NB4 (cell line): Measurements from ENCODE around the gene MBNL1.

Experiments used
- MYC ChIP-seq: IDR thresholded peaks from 2 replicates; pipeline ENCODE4 v1.6.1; 2011; ENCODE audit warnings: low read depth, low read length
- POLR2A ChIP-seq: IDR thresholded peaks from 2 replicates; pipeline ENCODE4 v1.6.1; 2011; ENCODE audit warnings: mild to moderate bottlenecking; ENCODE audit not compliant: insufficient read length; ENCODE audit errors: extremely low read depth
- TF ChIP-seq, protein P1 (sequence below): IDR thresholded peaks from one replicate; pipeline ENCODE4 v1.5.1; 2012; ENCODE audit warnings: low read depth, low read length
- TF ChIP-seq, protein P2 (sequence below): IDR thresholded peaks from 2 replicates; pipeline ENCODE4 v1.6.1; 2011; ENCODE audit warnings: low read depth, low read length

DNA sequence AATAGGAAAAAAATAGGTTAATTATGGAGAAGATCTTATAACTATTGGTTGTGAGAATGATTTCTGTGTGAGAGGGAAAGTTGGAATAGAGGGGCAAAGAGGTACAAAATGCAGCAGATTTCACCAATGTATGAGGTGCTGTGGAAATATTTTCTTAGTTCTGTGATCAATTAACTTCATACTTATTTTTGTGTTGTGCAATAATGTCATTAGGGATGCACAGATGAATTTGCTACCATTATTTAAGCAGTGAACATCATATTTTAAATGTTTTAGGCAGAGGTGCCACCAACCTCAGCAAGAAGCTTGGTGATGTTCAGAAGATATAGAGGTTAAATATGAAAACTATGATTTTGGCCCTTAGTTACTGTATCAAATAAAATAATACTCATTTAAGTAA, 21.6 kb downstream of the MBNL1 start:
- TF ChIP-seq, protein P1, sequence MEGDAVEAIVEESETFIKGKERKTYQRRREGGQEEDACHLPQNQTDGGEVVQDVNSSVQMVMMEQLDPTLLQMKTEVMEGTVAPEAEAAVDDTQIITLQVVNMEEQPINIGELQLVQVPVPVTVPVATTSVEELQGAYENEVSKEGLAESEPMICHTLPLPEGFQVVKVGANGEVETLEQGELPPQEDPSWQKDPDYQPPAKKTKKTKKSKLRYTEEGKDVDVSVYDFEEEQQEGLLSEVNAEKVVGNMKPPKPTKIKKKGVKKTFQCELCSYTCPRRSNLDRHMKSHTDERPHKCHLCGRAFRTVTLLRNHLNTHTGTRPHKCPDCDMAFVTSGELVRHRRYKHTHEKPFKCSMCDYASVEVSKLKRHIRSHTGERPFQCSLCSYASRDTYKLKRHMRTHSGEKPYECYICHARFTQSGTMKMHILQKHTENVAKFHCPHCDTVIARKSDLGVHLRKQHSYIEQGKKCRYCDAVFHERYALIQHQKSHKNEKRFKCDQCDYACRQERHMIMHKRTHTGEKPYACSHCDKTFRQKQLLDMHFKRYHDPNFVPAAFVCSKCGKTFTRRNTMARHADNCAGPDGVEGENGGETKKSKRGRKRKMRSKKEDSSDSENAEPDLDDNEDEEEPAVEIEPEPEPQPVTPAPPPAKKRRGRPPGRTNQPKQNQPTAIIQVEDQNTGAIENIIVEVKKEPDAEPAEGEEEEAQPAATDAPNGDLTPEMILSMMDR: no peak
- TF ChIP-seq POLR2A: no peak
- TF ChIP-seq, protein P2, sequence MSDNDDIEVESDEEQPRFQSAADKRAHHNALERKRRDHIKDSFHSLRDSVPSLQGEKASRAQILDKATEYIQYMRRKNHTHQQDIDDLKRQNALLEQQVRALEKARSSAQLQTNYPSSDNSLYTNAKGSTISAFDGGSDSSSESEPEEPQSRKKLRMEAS: no peak
- no peak for TF ChIP-seq MYC
